NCI-H82 (cell line): ENCODE results near the gene NDUFA11.
"Not testable (repeated sequence)": the region's sequence is repeated elsewhere in the genome, so short reads cannot be mapped to it uniquely, and the experiment has no call there.

Source experiments
- DNase-seq: peaks from one replicate; lab custom pipeline; 2025; lab: John Stamatoyannopoulos, UW

NDUFA11 gene

DNA sequence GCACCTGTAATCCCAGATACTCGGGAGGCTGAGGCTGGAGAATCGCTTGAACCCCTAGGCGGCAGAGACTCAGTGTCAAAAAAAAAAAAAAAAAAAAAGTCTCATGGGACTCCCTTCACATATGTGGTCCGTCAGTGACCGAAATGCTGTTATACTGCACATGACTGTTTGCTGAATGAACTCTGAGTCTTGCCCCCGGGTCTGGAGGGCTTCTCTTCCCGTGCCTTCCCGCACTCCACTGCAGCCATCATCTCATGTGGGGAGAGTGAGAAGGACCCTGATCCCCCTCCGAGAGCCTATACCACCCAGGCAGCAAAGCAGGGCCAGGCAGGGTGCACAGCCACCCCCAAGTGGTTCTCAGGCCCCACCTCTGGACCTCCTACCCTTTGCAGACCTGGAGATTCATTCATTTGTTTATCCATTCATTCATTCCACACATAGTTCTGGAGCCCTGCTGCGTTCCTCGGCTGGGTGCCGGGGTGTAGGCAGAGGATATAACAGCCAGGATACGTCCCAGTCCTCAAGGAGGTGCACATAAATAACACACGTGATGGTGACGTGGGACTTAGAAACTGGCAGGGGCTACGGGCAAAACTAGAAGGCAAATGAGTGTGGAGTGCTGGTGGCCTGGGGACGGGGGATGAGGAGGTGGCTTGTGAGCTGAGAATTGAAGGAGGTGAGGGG is 14.2 kb downstream of the NDUFA11 start:
- DNase-seq = no peak

- not testable (repeated sequence) for DNase-seq
Observed at GRCh38 chr19:5884065-5884811, 19.4 kb downstream of the NDUFA11 start.

DNA sequence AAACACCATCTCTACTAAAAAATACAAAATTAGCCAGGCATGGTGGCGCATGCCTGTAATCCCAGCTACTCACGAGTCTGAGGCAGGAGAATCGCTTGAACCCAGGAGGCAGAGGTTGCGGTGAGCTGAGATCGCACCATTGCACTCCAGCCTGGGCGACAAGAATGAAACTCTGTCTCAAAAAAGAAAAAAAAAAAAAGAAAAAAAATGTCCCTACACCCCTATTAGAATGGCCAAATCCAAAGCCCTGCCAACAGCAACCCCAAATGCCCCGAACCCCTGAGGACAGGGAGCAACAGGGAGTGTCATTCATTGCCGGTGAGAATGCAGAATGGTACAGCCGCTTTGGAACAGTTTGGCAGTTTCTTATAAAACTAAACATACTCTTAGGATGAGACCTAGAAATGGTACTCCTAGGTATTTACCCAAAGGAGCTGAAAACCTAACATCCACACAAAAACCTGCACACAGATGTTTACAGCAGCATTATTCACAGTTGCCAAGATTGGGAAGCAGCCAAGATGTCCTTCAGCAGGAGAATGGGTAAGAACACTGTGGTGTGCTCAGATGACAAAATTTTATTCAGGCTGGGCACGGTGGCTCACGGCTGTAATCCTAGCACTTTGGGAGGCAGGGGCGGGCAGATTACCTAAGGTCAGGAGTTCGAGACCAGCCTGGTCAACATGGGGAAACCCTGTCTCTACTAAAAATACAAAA is 20.3 kb downstream of the NDUFA11 start:
- DNase-seq = not testable (repeated sequence)

DNA sequence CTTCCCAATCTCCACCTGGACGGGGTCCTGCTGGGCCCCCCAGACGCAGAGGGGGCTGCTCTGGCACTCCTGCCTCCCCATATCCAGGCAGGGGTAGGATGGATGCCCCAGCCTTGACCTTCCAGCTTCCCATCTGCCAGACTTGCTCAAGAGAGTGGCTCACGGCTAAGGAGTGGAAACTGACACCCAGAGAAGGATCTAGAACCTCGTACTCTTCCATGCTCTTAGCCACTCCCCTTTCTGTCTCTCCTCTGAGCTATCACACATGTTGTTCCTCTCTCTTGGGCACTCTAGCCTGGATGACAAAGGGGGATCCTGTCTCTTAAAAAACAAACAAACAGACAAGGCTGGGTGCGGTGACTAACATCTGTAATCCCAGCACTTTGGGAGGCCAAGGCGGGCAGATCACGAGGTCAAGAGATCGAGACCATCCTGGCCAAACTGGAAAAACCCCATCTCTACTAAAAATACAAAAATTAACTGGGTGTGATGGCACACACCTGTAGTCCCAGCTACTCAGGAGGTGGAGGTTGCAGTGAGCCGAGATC is 21.1 kb downstream of the NDUFA11 start:
- no peak for DNase-seq

DNA sequence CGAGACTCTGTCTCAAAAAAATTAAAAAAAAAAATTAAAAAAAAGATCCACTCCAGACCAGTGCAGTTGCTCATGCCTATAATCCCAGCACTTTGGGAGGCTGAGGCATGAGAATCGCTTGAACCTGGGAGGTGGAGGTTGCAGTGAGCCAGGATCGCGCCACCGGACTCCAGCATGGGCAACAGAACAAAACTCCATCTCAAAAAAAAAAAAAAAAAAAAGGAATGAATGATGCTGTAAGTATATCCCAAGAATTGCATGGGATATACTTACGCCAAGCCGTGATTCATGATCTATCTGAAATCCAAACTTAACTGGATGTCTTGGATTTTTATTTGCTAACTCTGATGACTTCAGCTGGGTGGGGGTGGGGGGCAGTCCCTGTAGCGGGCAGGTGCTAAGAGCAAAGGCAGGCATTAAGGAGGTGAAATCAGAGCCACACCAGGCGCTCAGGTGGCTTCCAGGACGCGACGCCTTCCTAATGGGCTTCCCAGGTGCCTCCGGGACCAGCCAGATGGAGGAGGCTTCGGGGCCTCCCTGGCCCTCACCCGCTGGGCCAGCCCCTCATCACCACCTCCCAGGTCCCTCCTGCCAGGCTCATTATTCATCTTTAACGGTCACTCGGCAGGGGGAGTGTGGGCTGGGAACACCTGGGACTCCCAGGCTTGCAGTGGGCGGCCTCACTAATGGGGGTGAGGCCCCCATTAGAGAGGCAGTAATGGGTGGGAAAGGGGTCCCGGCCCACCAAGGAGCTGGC is 21.9 kb downstream of the NDUFA11 start:
- DNase-seq = peak; percentile 20

DNA sequence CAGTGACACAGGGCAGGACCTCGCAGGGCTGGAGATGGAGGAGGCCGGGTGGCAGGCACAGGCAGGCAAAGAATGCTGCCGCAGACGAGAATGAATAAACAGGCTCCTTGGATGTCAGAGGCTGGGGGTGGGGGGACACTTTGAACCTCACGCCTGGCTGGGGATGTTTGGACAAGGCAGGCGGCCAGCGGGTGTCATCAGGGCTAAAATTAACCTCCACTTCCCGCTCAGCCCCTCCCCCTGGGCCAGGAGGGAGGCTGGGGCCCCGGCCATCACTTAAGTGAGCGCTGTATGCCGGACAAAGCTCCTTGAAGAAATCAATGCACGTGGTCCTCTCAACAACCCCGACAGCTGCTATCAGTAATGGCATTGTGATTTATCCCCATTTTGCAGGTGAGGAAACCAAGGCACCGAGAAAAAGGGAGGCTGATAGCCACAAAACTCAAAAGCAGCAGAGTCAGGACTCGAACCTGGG is 22.9 kb downstream of the NDUFA11 start:
- no peak for DNase-seq

- DNase-seq = no peak
Observed at GRCh38 chr19:5880196-5880595, 23.4 kb downstream of the NDUFA11 start.

GRCh38 chr19:5877882-5878281 is 25.7 kb downstream of the NDUFA11 start:
- no peak for DNase-seq

- DNase-seq = no peak
Observed at GRCh38 chr19:5877427-5877826, 26.2 kb downstream of the NDUFA11 start.

DNA sequence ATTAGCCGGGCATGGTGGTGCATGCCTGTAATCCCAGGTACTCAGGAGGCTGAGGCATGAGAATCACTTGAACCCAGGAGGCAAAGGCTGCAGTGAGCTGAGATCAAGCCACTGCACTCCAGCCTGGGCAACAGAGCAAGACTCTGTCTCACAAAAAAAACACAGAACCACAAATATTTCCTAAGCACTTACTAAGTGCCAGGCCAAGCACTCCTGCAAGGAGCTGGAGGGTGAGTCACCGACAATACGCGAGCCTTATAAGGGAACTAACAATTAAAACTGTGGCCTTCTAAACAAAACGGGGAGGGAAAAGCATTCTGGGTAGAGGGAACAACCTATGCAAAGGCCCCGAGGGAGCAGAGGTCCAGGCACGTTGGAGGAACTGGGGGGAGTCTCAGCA is 29.1 kb downstream of the NDUFA11 start:
- DNase-seq = not testable (repeated sequence)

DNA sequence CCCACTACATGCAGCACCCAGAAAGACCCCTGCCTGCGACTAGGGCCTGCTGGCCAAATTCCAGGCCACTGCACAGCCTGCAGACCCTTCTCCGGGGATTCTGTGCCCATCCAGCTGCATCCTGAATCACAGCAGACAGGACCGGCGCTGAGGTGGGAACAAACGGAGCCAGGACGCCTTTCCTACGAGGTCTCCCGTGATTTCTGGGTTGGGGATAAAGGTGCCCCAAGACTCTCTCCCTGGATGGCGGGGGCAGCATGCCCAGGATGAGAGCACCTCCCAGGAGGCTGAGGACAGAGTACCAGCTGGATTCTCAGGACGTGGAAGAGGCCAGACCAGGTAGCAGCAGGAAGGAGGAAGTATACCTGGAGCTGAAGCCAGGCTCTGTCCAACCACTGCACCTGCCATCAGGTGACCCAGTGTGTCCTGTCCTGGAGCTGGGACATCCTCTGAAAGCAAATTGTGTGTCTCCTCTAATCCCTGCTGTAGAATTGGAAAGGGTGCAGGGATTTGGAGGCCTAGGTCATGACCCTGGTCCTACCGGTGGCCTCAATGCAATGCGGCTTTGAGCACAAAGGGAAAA is 29.9 kb downstream of the NDUFA11 start:
- no peak for DNase-seq

GRCh38 chr19:5870986-5871394 is 32.6 kb downstream of the NDUFA11 start:
- no peak for DNase-seq

DNA sequence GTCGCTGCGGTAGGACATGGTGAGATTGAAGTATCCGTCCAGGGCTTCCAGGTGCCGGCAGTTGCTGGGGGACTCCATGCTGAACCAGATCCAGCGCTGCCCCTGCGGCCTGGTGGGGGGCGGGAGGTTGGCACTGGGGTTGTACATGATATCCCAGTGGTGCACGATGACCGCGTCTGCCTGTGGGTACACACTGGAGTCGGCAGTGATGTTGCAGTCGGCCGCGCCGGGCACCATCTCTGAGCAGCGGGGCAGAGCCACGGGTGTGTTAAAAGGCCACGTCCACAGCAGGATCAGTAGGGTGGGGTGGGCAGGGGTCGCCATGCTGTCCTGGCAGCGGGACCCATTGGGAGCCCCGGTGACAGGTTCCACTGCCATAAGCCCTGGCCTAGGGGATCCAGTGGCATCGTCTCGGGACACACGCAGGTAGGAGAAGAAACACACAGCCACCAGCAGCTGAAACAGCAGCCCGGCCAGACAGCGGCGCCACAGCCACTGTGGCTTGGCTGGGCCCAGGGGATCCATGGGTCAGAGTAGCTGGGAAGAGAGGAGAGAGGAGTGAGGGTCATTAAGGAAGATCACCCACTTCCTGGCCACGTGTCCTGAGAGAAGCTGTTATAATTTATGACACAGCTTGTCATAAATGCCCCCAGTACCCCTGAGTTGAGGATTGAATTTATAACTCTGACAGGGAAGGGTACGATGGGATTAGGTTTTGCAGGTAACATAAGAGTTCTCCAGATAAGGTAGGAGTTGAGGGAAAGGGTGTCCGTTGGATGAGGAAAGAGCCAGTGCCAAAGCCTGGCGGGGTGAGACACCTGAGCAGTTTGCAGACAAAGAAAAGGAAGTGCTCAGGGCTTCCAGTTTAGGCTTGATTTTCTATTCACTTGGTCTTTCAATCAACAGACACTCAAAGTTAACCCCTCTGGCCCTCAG is 36.1 kb downstream of the NDUFA11 start:
- no peak for DNase-seq

DNA sequence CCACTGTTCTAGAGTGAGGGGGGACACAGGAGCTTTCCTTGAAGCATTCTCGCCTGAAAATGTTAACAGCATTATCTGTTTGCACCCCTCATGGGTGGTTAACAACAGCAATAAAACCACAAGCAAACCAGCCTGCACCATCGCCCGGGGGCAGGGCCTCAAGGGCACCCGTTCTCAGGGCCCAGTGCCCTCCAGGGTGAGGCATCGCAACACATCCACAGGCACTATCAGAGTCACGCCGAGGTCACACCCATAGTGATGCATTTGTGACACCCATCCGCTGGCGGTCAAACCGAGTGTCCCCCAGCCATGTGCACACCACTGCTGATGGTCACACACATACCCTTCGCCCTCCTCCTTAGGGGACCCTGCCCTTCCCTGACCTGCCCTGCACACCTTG is 37.8 kb downstream of the NDUFA11 start:
- no peak for DNase-seq

DNA sequence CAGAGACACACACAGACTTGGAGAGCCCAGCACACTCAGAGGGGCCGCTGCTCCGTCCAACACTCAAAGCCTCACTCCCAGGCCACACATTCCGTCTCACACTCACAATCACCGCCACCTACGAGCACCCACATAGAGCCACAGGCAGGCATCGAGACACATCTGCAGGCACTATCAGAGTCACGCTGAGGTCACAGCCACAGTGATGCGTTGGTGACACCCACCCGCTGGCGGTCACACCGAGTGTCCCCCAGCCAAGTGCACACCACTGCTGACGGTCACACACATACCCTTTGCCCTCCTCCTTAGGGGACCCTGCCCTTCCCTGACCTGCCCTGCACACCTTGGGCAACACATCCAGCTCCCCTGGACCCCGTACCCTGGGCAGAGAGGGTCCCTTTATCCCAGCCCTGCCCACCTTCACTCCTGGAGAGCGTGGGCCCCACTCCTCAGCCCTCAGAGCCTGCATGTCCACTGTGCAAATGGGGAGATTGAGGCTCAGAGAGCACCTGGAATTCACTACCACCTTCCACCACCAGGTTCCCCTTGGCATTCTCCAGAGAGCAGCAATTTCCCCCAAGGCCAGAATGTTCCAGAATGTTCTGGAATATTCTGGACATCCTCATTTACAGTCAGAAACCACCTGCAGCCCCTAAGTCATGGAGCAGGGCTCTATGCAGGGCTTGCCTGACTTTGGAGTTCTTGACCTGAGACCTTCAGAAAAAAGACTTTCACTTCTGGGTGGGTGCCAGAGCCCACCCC is 38.7 kb downstream of the NDUFA11 start:
- DNase-seq = no peak

GRCh38 chr19:5864013-5864720 is 39.4 kb downstream of the NDUFA11 start:
- no peak for DNase-seq

DNA sequence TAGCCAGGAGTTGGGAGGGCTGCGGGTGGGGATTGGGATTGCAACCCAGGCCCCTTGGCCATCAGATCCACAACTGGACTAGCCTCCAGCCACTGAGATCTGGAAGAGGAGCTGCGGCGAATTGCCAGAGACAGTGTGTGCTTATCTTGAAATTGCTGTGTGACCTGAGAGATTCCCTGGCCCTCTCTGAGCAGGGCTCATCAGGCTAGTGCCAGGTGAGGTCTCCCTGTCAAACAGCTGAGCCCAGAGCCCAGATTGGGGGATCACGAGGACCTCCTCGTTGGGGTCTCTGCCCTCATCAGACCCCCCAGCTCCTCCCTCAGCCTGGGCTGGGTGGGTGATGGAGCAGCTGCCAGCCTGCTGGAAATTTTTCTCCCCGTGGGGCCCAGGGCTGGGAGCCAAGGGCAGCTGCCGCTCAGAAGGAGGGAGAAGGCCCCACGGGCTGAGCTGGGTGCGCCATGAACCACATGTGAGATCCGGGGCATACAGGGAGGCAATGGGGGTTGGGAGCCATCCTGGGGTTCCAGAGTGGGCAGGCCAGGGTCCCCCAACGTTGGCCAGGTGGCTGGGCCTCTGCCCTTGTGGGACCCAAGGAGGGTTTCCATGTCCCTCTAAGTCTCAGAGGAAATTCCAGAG is 40.4 kb downstream of the NDUFA11 start:
- no peak for DNase-seq
